Caco-2 (cell line): Measurements from ENCODE around the gene ITGA2B. TPM values are rescaled to one million over a fixed set of nuclear protein-coding genes. Genes with fewer than 3 reads are reported as not detected.

Source experiments
- BruUV-seq: library from RNA; stranded (reverse); fragments of 400-500 nt; replicated peaks from 2 replicates; lab custom pipeline; 2021; lab: Mats Ljungman, UMichigan
- CTCF ChIA-PET: fragments of 300-600 bp; sonication (Branson Sonifier 250); formaldehyde crosslinking; loops from one replicate; lab custom pipeline; 2022; ENCODE audit warnings: antibody characterized with exemption; lab: Charles Lee
- POLR2A ChIA-PET: fragments of 300-600 bp; sonication (Branson Sonifier 250); formaldehyde crosslinking; loops from one replicate; lab custom pipeline; 2022; ENCODE audit warnings: antibody characterized with exemption; lab: Charles Lee
- DNase-seq, 2 experiments: peaks; one replicate each; pipeline versions ENCODE4 v3.0.0 to v3.0.0-alpha.2; 2020 to 2022
- H3K27me3 ChIP-seq: replicated peaks from 2 replicates; pipeline ENCODE4 v1.6.0; 2011; ENCODE audit warnings: low read length; ENCODE audit not compliant: control insufficient read depth, insufficient read depth
- H3K36me3 ChIP-seq: 2 replicates; pipeline ENCODE4 v1.5.1; 2011; ENCODE audit warnings: low read length; ENCODE audit not compliant: control insufficient read depth, insufficient read depth
- H3K4me1 ChIP-seq: fragments of 250-450 bp; sonication (Bioruptor Pico); 2 replicates; pipeline ENCODE4 v1.5.1; 2020; ENCODE audit warnings: mild to moderate bottlenecking
- H3K4me3 ChIP-seq: 2 replicates; pipeline ENCODE4 v1.5.1; 2011; ENCODE audit warnings: low read depth, mild to moderate bottlenecking, control low read depth, low read length
- H3K9me3 ChIP-seq: fragments of 250-450 bp; sonication (Bioruptor Pico); 2 replicates; pipeline ENCODE4 v1.5.1; 2020; ENCODE audit warnings: mild to moderate bottlenecking, moderate library complexity
- H3K27ac Mint-ChIP-seq: one replicate; pipeline ENCODE4 v1.8.0; 2022; ENCODE audit warnings: mixed read lengths; ENCODE audit not compliant: unreplicated experiment
- H3K27me3 Mint-ChIP-seq: one replicate; pipeline ENCODE4 v1.8.0; 2022; ENCODE audit warnings: mixed read lengths; ENCODE audit not compliant: insufficient read depth, unreplicated experiment
- H3K36me3 Mint-ChIP-seq: one replicate; pipeline ENCODE4 v1.8.0; 2022; ENCODE audit warnings: mild to moderate bottlenecking, mixed read lengths; ENCODE audit not compliant: insufficient read depth, unreplicated experiment
- H3K4me1 Mint-ChIP-seq: one replicate; pipeline ENCODE4 v1.8.0; 2022; ENCODE audit warnings: low read depth, mixed read lengths; ENCODE audit not compliant: unreplicated experiment
- H3K4me3 Mint-ChIP-seq: one replicate; pipeline ENCODE4 v1.8.0; 2022; ENCODE audit warnings: mild to moderate bottlenecking, moderate library complexity, mixed read lengths; ENCODE audit not compliant: unreplicated experiment
- H3K9me3 Mint-ChIP-seq: one replicate; pipeline ENCODE4 v1.8.0; 2022; ENCODE audit warnings: mixed read lengths; ENCODE audit not compliant: unreplicated experiment
- CTCF ChIP-seq, 2 experiments: fragments of 200-600 bp in 1 of 2; IDR thresholded peaks; 1 replicate in 1 of 2; 2 replicates in 1 of 2; pipeline versions ENCODE4 v1.5.1 to v1.8.0; 2011 to 2022; ENCODE audit warnings: antibody characterized with exemption in 1 of 2, control low read depth in 1 of 2, inconsistent platforms in 1 of 2, low read depth in 1 of 2, low read length in 1 of 2, mild to moderate bottlenecking in 1 of 2, moderate library complexity in 1 of 2; ENCODE audit not compliant: insufficient read depth in 1 of 2, severe bottlenecking in 1 of 2, unreplicated experiment in 1 of 2
- intact Hi-C: fragments of 100-400 bp; cut with micrococcal nuclease; formaldehyde crosslinking; loops from one replicate; pipeline ENCODE4 v1.10.0; 2022; ENCODE audit not compliant: unreplicated experiment
- total RNA-seq: library from RNA; stranded (reverse); gene quantifications from 2 replicates; pipeline ENCODE4 v1.2.3, GENCODE V29; 2022

ITGA2B gene
- total RNA-seq, 1 experiment from 2014 or later, result 6.9 TPM

DNA sequence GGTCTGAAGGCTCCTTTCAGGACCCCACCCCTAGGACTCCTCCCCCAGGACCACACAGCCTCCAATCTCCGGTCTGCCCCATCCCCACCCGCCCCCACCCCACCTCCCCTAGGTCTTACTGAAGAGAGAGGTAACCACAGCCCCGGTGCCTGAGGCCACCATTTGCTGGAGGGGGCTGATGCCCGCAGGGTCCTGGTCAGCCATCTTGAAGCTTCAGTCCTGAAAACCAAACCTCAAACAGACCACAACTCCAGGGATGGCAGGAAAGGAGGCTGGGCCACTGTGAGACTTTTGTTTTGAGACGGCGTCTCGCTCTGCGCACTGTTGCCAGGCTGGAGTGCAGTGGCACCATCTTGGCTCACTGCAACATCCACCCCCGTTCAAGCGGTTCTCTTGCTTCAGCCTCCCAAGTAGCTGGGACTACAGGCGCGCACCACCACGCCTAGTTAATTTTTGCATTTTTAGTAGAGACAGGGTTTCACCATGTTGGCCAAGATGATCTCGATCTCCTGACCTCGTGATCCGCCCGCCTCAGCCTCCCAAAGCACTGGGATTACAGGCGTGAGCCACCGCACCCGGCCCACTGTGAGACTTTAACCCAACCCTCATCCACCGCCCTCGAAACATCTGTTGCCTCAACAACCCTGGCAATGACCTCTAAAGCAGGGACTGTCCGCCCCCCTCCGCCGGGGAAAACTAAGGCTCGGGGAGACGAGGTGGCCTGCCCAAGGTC is 65.9 kb downstream of the ITGA2B start:
- TSS peak; percentile 56 for BruUV-seq
- no peak overlapping the region for H3K27ac Mint-ChIP-seq
- peaks cover 8% of the 10 kb centered on the region for H3K4me1 ChIP-seq
- H3K27me3 Mint-ChIP-seq, result no peaks in the 10 kb centered on the region
- H3K27me3 ChIP-seq, result no peaks in the 10 kb centered on the region
- TF ChIP-seq CTCF (IDR thresholded peaks at IDR 0.05; ENCODE audit: insufficient read depth in 1 of 2, low read depth in 1 of 2, low read length in 1 of 2, severe bottlenecking in 1 of 2, unreplicated experiment in 1 of 2), result no peak
- H3K4me3 Mint-ChIP-seq, result peak overlapping the region; percentile 93
- peak overlapping the region; percentile 84 for H3K4me3 ChIP-seq
- DNase-seq, result no peak
- intact Hi-C loops, result loop anchor here (2.0 kb wide), 1 partner anchor 105 kb away; the partner anchor contains the start of gene UBTF
- H3K9me3 Mint-ChIP-seq, result no peaks in the 10 kb centered on the region
- H3K4me1 Mint-ChIP-seq, result no peaks in the 10 kb centered on the region
- ChIA-PET CTCF (interaction anchor here (1.5 kb wide), 1 partner anchor 30 kb away, joined by 3 read pairs; no protein-coding TSS in a partner anchor), POLR2A (no interaction called here)
- H3K36me3 ChIP-seq, result peaks cover 3% of the 10 kb centered on the region; the same call in 1 of the 2 replicates
- peaks cover 15% of the 10 kb centered on the region for H3K36me3 Mint-ChIP-seq
- no peaks in the 10 kb centered on the region for H3K9me3 ChIP-seq

DNA sequence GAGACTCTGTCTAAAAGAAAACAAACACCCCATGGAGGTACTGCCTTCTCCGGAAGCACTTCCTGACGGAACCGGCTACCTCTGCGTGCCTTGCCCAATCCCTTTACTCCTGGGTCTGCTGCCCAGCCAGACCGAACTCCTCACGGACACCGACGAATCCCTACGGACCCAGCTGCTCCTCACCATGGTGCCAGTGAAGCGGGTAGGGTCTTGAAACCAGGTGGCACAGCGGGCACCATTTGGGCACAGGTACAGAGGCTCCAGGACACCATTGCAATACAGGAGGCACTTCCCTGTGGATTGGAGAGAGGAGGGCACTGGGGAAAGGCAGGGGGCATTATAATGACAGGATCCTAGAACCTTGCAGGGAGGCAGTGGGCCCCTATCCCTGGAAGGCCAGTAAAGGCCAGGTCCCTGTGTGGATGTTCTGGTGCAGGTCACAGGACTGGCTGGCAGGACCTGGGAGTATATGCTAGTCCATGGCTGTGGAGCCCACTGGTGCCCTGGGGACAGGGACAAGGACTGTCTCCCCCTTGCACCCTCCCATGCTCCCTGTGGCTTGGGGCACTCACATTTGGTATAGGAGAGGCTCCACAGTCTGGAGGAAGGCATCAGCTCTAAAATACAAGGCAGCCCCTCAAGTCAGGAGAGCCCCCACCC is 67.1 kb downstream of the ITGA2B start:
- Histone ChIP-seq H3K36me3 (peaks cover 3% of the 10 kb centered on the region; the same call in 1 of the 2 replicates), H3K4me1 (peaks cover 6% of the 10 kb centered on the region), H3K9me3 (no peaks in the 10 kb centered on the region), H3K27me3 (no peaks in the 10 kb centered on the region), H3K4me3 (no peak overlapping the region)
- H3K27ac Mint-ChIP-seq, result no peak overlapping the region
- no peaks in the 10 kb centered on the region for H3K9me3 Mint-ChIP-seq
- ChIA-PET POLR2A (no interaction called here), CTCF (no interaction called here)
- peaks cover 2% of the 10 kb centered on the region for H3K27me3 Mint-ChIP-seq
- TF ChIP-seq CTCF (IDR thresholded peaks at IDR 0.05; ENCODE audit: insufficient read depth in 1 of 2, low read depth in 1 of 2, low read length in 1 of 2, severe bottlenecking in 1 of 2, unreplicated experiment in 1 of 2), result no peak
- intact Hi-C loops, result no loop called here
- peaks cover 3% of the 10 kb centered on the region for H3K4me1 Mint-ChIP-seq
- DNase-seq, result no peak
- peaks cover 26% of the 10 kb centered on the region for H3K36me3 Mint-ChIP-seq
- no TSS peak for BruUV-seq
- H3K4me3 Mint-ChIP-seq, result peak overlapping the region; percentile 14

Other genes with a start within 250 kb of the ITGA2B start
- gene HROB, start 247.7 kb downstream of the ITGA2B start, total RNA-seq, result 15.2 and 17.0 TPM in 2 replicates
- 0.26 TPM in 1 of 2 replicates, not detected in the other for gene ASB16, start 218.9 kb downstream of the ITGA2B start, total RNA-seq
- 28.4 and 30.3 TPM in 2 replicates for gene TMUB2, start 202.7 kb downstream of the ITGA2B start, total RNA-seq
- gene ATXN7L3, start 189.8 kb downstream of the ITGA2B start, total RNA-seq, result 91.2 and 92.0 TPM in 2 replicates
- 66.0 and 74.3 TPM in 2 replicates for gene UBTF, start 170.0 kb downstream of the ITGA2B start, total RNA-seq
- gene SLC4A1, start 121.5 kb downstream of the ITGA2B start, total RNA-seq, result not detected in 2 replicates
- gene RUNDC3A, start 81.0 kb downstream of the ITGA2B start, total RNA-seq, result 0.34 and 0.53 TPM in 2 replicates
- 155 and 172 TPM in 2 replicates for gene SLC25A39, start 64.8 kb downstream of the ITGA2B start, total RNA-seq
- gene GRN, start 44.3 kb downstream of the ITGA2B start, total RNA-seq, result 167 and 176 TPM in 2 replicates
- 3.0 and 3.6 TPM in 2 replicates for gene FAM171A2, start 25.8 kb downstream of the ITGA2B start, total RNA-seq
- gene GPATCH8, start 113.8 kb upstream of the ITGA2B start, total RNA-seq, result 53.4 and 55.5 TPM in 2 replicates
- gene FZD2, start 167.8 kb upstream of the ITGA2B start, total RNA-seq, result 36.4 and 39.5 TPM in 2 replicates